Measurements from ENCODE around the gene LRRC25.

DNA sequence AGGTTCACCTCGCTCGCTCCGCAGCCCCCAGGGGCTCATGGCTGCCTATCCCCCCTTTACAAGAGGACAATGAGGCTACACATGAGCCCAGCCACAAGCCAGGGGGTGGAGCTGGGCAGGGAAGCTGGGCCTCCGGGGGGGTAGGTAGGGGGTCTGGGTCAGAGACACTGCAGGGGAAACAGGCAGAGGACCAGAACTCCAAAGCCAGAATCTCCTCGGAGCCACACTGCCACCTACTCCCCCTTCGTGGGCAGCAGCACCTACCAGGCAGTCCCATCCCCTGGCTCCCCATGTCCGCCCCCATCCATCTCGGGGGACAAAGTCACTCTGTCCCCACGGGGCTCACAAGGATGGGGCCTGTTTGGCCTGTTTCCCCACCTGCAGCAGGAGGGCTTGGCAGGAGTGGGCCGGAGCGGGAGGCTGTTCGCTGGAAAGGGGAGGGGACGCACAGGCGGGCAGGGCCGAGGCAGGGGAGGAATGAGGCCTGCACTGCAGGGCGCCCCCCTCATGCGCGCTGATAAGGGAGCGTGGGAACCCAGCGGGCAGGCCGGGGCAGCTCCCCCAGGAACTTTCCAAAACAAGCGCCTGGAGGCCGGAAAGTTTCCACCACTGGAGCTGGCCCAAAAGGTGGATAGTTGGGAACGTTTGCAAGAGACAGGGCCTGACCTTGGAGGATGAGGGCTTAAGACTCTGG is 41.1 kb upstream of the LRRC25 start:
- TF ChIP-seq POLR2A (IDR thresholded peaks at IDR 0.05; ENCODE audit: low read depth, low read length) (no peak; the same call in 1 of the 2 replicates), TAF1 (IDR thresholded peaks at IDR 0.05; ENCODE audit: low read depth, low read length) (no peak), POLR2AphosphoS5 (IDR thresholded peaks at IDR 0.05; ENCODE audit: low read depth, low read length) (peak; percentile 41; the same call in 1 of the 2 replicates), SPI1 (IDR thresholded peaks at IDR 0.05; ENCODE audit: low read depth, low read length) (no peak), POU2F2 (IDR thresholded peaks at IDR 0.05; ENCODE audit: low read depth, low read length) (no peak), PAX5 (IDR thresholded peaks at IDR 0.05; ENCODE audit: insufficient read depth, low read length, severe bottlenecking) (no peak)

Data from GM12891 (cell line).